Measurements from ENCODE around the gene LIMK1.
A peak's percentile ranks its signal among the peaks of the same experiment; 100 is the strongest.

DNA sequence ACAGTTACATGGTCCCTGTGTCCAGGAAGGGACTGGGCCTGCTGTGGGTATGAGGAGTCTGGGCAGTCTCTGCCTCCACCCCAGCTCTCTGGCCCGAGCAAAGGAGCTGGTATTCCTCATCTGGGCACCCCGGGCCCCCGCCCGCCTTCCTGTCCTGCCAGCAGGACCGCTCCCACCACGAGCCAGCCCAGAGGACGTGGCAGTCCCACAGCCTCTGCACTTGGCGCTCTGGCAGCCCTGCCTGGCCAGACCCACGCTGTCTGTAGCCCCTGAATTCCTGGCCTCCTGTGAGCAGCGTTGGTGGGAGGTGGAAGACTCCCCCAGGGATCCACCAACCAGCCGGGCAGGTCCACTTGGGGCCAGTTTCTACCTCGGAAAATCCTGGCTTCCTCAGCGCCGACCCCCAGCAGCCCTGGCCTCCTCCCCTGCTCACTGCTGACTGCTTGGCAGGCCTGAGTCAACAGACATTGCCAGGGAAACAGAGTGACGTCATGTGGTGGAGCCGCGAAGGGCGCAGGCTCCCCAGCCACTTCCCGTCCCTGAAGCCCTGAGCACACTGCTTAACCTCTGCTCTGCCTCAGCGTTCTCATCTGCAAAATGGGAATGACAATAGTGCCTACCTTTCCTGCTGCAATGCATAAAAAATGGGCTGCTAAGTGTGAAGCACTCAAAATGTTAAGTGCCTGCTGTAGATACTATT is 21.6 kb upstream of the LIMK1 start:
- TF ChIP-seq EP300 (IDR thresholded peaks at IDR 0.05) (no peak), FOSL2 (IDR thresholded peaks at IDR 0.05) (no peak), FOSL2 (CRISPR knock-in tag; IDR thresholded peaks at IDR 0.05) (peak; percentile 60), SREBF2 (IDR thresholded peaks at IDR 0.05) (no peak), RFX5 (IDR thresholded peaks at IDR 0.05) (no peak), POLR2A (IDR thresholded peaks at IDR 0.05; ENCODE audit: low read length) (no peak), JUNB (IDR thresholded peaks at IDR 0.05) (no peak), KDM1A (IDR thresholded peaks at IDR 0.05; ENCODE audit: low read depth) (peak; percentile 97), HOXA7 (CRISPR knock-in tag; IDR thresholded peaks at IDR 0.05) (no peak), NR3C1 (IDR thresholded peaks at IDR 0.05) (no peak), RAD21 (conservative IDR thresholded peaks at IDR 0.05 in 1 of 2, IDR thresholded peaks at IDR 0.05 in 1 of 2) (no peak)
- TF ChIP-seq, protein P1, sequence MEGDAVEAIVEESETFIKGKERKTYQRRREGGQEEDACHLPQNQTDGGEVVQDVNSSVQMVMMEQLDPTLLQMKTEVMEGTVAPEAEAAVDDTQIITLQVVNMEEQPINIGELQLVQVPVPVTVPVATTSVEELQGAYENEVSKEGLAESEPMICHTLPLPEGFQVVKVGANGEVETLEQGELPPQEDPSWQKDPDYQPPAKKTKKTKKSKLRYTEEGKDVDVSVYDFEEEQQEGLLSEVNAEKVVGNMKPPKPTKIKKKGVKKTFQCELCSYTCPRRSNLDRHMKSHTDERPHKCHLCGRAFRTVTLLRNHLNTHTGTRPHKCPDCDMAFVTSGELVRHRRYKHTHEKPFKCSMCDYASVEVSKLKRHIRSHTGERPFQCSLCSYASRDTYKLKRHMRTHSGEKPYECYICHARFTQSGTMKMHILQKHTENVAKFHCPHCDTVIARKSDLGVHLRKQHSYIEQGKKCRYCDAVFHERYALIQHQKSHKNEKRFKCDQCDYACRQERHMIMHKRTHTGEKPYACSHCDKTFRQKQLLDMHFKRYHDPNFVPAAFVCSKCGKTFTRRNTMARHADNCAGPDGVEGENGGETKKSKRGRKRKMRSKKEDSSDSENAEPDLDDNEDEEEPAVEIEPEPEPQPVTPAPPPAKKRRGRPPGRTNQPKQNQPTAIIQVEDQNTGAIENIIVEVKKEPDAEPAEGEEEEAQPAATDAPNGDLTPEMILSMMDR (IDR thresholded peaks at IDR 0.05): no peak
- TF ChIP-seq, protein P2, sequence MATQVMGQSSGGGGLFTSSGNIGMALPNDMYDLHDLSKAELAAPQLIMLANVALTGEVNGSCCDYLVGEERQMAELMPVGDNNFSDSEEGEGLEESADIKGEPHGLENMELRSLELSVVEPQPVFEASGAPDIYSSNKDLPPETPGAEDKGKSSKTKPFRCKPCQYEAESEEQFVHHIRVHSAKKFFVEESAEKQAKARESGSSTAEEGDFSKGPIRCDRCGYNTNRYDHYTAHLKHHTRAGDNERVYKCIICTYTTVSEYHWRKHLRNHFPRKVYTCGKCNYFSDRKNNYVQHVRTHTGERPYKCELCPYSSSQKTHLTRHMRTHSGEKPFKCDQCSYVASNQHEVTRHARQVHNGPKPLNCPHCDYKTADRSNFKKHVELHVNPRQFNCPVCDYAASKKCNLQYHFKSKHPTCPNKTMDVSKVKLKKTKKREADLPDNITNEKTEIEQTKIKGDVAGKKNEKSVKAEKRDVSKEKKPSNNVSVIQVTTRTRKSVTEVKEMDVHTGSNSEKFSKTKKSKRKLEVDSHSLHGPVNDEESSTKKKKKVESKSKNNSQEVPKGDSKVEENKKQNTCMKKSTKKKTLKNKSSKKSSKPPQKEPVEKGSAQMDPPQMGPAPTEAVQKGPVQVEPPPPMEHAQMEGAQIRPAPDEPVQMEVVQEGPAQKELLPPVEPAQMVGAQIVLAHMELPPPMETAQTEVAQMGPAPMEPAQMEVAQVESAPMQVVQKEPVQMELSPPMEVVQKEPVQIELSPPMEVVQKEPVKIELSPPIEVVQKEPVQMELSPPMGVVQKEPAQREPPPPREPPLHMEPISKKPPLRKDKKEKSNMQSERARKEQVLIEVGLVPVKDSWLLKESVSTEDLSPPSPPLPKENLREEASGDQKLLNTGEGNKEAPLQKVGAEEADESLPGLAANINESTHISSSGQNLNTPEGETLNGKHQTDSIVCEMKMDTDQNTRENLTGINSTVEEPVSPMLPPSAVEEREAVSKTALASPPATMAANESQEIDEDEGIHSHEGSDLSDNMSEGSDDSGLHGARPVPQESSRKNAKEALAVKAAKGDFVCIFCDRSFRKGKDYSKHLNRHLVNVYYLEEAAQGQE (IDR thresholded peaks at IDR 0.05): no peak
- TF ChIP-seq, protein P3, sequence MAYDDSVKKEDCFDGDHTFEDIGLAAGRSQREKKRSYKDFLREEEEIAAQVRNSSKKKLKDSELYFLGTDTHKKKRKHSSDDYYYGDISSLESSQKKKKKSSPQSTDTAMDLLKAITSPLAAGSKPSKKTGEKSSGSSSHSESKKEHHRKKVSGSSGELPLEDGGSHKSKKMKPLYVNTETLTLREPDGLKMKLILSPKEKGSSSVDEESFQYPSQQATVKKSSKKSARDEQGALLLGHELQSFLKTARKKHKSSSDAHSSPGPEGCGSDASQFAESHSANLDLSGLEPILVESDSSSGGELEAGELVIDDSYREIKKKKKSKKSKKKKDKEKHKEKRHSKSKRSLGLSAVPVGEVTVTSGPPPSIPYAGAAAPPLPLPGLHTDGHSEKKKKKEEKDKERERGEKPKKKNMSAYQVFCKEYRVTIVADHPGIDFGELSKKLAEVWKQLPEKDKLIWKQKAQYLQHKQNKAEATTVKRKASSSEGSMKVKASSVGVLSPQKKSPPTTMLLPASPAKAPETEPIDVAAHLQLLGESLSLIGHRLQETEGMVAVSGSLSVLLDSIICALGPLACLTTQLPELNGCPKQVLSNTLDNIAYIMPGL (CRISPR knock-in tag; IDR thresholded peaks at IDR 0.05; ENCODE audit: borderline replicate concordance): no peak
- TF ChIP-seq, protein P4, sequence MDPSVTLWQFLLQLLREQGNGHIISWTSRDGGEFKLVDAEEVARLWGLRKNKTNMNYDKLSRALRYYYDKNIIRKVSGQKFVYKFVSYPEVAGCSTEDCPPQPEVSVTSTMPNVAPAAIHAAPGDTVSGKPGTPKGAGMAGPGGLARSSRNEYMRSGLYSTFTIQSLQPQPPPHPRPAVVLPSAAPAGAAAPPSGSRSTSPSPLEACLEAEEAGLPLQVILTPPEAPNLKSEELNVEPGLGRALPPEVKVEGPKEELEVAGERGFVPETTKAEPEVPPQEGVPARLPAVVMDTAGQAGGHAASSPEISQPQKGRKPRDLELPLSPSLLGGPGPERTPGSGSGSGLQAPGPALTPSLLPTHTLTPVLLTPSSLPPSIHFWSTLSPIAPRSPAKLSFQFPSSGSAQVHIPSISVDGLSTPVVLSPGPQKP (IDR thresholded peaks at IDR 0.05; ENCODE audit: low read depth, low read length): no peak
